ENCODE results near the gene CEACAM18. TPM values are rescaled to one million over a fixed set of nuclear protein-coding genes. Genes with fewer than 3 reads are reported as not detected.
"Not testable (repeated sequence)": the region's sequence is repeated elsewhere in the genome, so short reads cannot be mapped to it uniquely, and the experiment has no call there.

The CEACAM18 gene
- total and polyA plus RNA-seq, 2 experiments from 2014 or later = 0.19 TPM; not detected in 1

GRCh38 chr19:51440052-51440451 is 38.3 kb upstream of the CEACAM18 start:
- H2AFZ ChIP-seq = no peak overlapping the region
- no peaks in the 10 kb centered on the region for H3K79me2 ChIP-seq
- H3K4me1 ChIP-seq (ENCODE audit: insufficient read depth) = no peaks in the 10 kb centered on the region
- no peaks in the 10 kb centered on the region for H3K9me3 ChIP-seq (ENCODE audit: low read depth)
- no peak overlapping the region for H3K4me2 ChIP-seq
- H3K27me3 ChIP-seq = no peaks in the 10 kb centered on the region
- 63% methylated on average over 2 of the region's 2 CpGs for WGBS (ENCODE audit: low lambda C conversion rate, missing lambda C conversion rate)
- no peak for DNase-seq (ENCODE audit: low spot score)
- H4K20me1 ChIP-seq (ENCODE audit: insufficient read depth, poor library complexity, severe bottlenecking) = no peaks in the 10 kb centered on the region
- no peak for TF ChIP-seq EZH2phosphoT487 (IDR thresholded peaks at IDR 0.05; ENCODE audit: low read depth, severe bottlenecking, unreplicated experiment)
- no peak for TF ChIP-seq EZH2 (IDR thresholded peaks at IDR 0.05; ENCODE audit: borderline replicate concordance)
- TF ChIP-seq, protein P1, sequence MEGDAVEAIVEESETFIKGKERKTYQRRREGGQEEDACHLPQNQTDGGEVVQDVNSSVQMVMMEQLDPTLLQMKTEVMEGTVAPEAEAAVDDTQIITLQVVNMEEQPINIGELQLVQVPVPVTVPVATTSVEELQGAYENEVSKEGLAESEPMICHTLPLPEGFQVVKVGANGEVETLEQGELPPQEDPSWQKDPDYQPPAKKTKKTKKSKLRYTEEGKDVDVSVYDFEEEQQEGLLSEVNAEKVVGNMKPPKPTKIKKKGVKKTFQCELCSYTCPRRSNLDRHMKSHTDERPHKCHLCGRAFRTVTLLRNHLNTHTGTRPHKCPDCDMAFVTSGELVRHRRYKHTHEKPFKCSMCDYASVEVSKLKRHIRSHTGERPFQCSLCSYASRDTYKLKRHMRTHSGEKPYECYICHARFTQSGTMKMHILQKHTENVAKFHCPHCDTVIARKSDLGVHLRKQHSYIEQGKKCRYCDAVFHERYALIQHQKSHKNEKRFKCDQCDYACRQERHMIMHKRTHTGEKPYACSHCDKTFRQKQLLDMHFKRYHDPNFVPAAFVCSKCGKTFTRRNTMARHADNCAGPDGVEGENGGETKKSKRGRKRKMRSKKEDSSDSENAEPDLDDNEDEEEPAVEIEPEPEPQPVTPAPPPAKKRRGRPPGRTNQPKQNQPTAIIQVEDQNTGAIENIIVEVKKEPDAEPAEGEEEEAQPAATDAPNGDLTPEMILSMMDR (IDR thresholded peaks at IDR 0.05; ENCODE audit: poor library complexity) = no peak
- H3K36me3 ChIP-seq (replicated peaks; ENCODE audit: insufficient read depth, low read depth) = no peaks in the 10 kb centered on the region
- H3K4me3 ChIP-seq = no peak overlapping the region
- no peak overlapping the region for H3K27ac ChIP-seq
- H3K9me2 ChIP-seq (replicated peaks; ENCODE audit: insufficient read depth) = no peaks in the 10 kb centered on the region

DNA sequence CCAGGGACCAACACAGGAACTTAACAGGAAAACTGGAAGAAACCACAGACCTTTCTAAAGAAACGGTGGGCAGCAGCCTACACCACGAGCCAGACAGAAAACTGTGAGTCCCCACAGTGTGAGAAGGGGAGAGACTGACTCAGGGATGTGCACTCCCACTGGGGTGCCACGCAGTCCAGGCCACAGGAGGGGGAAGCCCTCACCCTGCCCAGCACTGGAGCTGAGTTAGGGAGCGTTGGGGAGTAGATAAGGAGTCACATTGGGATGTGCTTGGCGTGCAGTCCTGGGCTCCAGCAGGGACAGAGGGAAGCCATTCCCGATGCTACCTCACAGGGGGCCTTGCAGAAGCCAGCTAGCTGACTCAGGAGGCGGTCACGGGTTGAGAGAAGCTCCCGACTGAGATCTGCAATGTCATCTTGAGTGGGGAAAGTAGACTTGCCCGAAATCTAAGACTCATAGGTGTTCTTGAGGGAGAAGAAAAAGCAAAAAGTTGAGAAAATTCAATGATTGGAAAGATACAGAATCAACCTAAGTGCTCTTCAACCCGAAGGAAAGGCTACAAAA is 37.4 kb upstream of the CEACAM18 start:
- TF ChIP-seq EZH2phosphoT487 (IDR thresholded peaks at IDR 0.05; ENCODE audit: low read depth, severe bottlenecking, unreplicated experiment) (no peak), EZH2 (IDR thresholded peaks at IDR 0.05; ENCODE audit: borderline replicate concordance) (no peak)
- TF ChIP-seq, protein P1 (IDR thresholded peaks at IDR 0.05; ENCODE audit: poor library complexity) = no peak
- no peak for DNase-seq (ENCODE audit: low spot score)
- no peak overlapping the region for H3K4me2 ChIP-seq
- no peaks in the 10 kb centered on the region for H3K4me1 ChIP-seq (ENCODE audit: insufficient read depth)
- no peak overlapping the region for H3K27ac ChIP-seq
- H3K9me2 ChIP-seq (replicated peaks; ENCODE audit: insufficient read depth) = no peaks in the 10 kb centered on the region
- no peak overlapping the region for H2AFZ ChIP-seq
- H3K9me3 ChIP-seq (ENCODE audit: low read depth) = no peaks in the 10 kb centered on the region
- H3K4me3 ChIP-seq = no peak overlapping the region
- 58% methylated on average over 11 of the region's 11 CpGs for WGBS (ENCODE audit: low lambda C conversion rate, missing lambda C conversion rate)
- no peaks in the 10 kb centered on the region for H3K79me2 ChIP-seq
- H4K20me1 ChIP-seq (ENCODE audit: insufficient read depth, poor library complexity, severe bottlenecking) = no peaks in the 10 kb centered on the region
- no peaks in the 10 kb centered on the region for H3K27me3 ChIP-seq
- H3K36me3 ChIP-seq (replicated peaks; ENCODE audit: insufficient read depth, low read depth) = no peaks in the 10 kb centered on the region

DNA sequence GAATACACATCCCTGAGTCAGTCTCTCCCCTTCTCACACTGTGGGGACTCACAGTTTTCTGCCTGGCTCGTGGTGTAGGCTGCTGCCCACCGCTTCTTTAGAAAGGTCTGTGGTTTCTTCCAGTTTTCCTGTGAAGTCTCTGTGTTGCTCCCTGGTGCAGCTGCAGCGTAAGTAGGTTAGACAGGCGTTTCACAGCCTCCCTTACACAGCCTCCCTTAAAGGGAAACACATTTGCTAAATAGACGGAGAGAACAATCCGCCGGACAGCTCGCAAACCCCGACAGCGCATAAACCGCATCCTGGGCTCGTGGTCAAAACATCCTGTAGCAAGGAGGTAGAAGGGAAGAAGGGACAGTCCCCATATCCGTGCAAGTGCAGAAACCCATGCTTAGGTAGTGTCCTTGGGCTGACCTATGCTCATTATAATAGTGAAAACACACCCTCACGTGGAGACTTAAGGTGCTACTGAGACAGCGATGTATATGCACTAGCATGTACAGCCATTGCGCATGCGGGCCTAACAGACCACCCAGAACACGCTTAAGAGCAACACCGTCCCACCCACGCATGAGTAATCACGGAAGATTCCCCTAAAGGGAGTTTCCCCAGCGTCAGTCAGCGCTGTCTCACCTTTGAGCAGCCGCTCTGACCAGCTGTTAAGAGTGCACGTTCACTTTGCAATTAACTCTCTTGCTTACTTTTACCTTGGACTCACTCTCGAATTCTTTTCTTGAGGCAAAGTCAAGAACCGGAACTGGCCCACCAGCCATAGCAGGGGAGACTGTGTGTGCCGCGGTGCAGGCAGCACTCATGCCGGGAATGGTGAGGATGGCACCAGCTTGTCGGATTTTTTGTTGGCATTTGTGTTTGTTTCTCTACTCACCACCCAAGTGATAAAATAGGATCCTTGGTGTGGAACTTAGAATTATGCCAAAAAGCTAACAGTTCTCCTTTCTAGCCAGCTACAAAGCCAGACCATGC is 36.6 kb upstream of the CEACAM18 start:
- H3K36me3 ChIP-seq (replicated peaks; ENCODE audit: insufficient read depth, low read depth) = no peaks in the 10 kb centered on the region
- no peak overlapping the region for H3K27ac ChIP-seq
- no peaks in the 10 kb centered on the region for H4K20me1 ChIP-seq (ENCODE audit: insufficient read depth, poor library complexity, severe bottlenecking)
- H3K27me3 ChIP-seq = no peaks in the 10 kb centered on the region
- 79% methylated on average over 31 of the region's 31 CpGs for WGBS (ENCODE audit: low lambda C conversion rate, missing lambda C conversion rate)
- H3K79me2 ChIP-seq = no peaks in the 10 kb centered on the region
- no peak overlapping the region for H3K4me3 ChIP-seq
- no peak for DNase-seq (ENCODE audit: low spot score)
- H3K4me1 ChIP-seq (ENCODE audit: insufficient read depth) = no peaks in the 10 kb centered on the region
- no peaks in the 10 kb centered on the region for H3K9me3 ChIP-seq (ENCODE audit: low read depth)
- H3K9me2 ChIP-seq (replicated peaks; ENCODE audit: insufficient read depth) = no peaks in the 10 kb centered on the region
- no peak overlapping the region for H3K4me2 ChIP-seq
- H2AFZ ChIP-seq = no peak overlapping the region
- no peak for TF ChIP-seq EZH2phosphoT487 (IDR thresholded peaks at IDR 0.05; ENCODE audit: low read depth, severe bottlenecking, unreplicated experiment)
- TF ChIP-seq EZH2 (IDR thresholded peaks at IDR 0.05; ENCODE audit: borderline replicate concordance) = no peak
- TF ChIP-seq, protein P1 (IDR thresholded peaks at IDR 0.05; ENCODE audit: poor library complexity) = no peak

- not testable (repeated sequence) for H2AFZ ChIP-seq; H3K4me1 ChIP-seq (ENCODE audit: insufficient read depth); H3K27ac ChIP-seq; H3K4me3 ChIP-seq; DNase-seq (ENCODE audit: low spot score); H3K27me3 ChIP-seq; H4K20me1 ChIP-seq (ENCODE audit: insufficient read depth, poor library complexity, severe bottlenecking); H3K9me3 ChIP-seq (ENCODE audit: low read depth); H3K4me2 ChIP-seq; H3K9me2 ChIP-seq (replicated peaks; ENCODE audit: insufficient read depth); H3K36me3 ChIP-seq (replicated peaks; ENCODE audit: insufficient read depth, low read depth); H3K79me2 ChIP-seq
- WGBS (ENCODE audit: low lambda C conversion rate, missing lambda C conversion rate) = 68% methylated on average over 3 of the region's 3 CpGs
Measured at GRCh38 chr19:51447510-51447909, 30.8 kb upstream of the CEACAM18 start.

Measured in hepatocyte (in vitro differentiated cells).